GM21576 (cell line): Measurements from ENCODE around the gene RASAL2.
"Not testable (repeated sequence)": the region's sequence is repeated elsewhere in the genome, so short reads cannot be mapped to it uniquely, and the experiment has no call there.

ENCODE experiments used
- ATAC-seq: cut with Tn5 transposase; IDR thresholded peaks from one replicate; pipeline ENCODE4 v1.9.1; 2021; ENCODE audit warnings: mild to moderate bottlenecking, moderate library complexity; ENCODE audit not compliant: unreplicated experiment

Gene RASAL2

DNA sequence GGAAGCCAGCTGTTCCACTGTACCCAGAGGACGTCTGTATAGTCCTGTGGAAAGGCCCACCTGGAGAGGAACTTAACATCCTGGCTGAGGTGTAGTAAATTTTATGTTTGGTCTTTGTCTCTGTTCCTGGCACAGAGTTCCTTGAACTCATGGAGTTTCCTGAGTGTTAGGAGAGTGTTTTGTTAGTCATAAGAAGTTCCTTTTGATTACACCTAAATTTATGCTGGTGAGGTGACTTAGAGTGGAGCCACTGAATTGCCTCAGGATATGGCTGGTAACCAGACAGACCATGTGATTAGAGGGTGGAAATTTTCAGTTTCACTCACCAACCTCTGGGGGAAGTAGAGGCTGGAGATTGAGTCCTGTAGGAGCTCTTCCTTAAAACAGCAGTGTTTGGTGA is 57.9 kb downstream of the RASAL2 start:
- ATAC-seq, result no peak

DNA sequence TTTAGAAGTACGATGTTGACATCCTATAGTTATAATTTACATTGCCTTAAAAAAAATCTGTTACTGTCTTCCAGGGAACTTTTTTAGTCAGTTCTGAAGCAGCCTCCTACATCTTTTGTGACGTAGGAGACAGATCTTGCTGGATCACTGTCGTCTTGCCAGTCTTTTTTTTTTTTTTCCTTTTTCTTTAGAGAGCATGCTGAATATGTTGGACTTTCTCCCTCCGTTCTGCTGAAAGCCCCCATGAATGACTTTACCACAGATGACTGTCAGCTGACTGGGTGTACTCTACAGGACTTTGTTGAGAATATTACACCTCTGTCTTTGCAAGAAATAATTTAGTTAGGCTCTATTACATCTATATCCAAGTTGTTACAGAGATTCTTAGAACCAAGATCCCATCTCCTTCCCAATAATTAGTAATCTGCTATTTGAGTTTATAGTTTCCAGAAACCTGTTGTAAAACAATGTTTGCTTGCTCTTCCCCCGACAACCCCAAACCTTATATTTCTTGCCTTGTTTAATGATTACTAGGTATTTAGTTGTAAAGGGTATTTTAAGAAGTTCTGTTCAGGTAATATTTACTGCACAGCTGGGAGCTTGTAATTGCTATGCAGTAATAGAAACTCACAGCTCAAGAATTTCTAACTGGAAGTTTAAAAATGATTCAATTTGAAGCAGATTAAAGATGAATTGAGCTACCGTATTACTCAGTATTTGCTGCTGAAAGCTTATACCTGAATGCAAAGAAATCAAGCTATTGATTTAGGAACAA is 61.8 kb downstream of the RASAL2 start:
- ATAC-seq, result no peak

DNA sequence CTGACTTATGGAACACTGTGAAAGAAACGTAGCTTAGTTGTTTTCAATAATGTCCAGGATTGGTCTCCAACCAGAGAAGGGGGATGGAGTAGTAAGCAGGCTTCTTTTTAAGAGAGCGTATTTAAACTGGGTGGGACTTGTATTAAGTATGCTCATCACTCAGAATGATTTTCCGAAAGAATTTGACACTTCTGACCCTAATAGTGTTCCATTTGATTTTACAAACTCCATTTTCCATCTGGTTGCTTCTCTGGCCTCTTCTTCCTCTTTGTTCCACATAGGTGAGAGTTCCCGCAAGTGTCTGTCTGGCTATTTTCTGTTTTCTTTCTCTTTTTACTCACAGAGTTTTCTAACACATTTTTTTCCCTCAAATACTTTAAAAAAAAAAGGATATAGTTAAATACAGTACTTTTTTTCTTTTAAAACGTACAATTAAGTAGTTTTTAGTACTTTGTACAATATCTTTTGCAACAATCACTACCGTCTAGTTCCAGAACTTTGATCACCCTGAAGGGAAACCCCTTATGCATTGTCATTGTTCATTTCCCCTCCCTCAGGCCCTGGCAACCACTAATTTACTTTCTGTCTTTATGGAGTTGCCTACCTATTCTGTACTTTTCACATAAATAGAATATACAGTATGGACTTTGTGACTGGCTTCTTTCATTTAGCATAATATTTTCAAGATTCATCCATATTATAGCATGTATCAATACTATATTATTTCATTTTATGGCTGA is 67.0 kb downstream of the RASAL2 start:
- ATAC-seq, result no peak

DNA sequence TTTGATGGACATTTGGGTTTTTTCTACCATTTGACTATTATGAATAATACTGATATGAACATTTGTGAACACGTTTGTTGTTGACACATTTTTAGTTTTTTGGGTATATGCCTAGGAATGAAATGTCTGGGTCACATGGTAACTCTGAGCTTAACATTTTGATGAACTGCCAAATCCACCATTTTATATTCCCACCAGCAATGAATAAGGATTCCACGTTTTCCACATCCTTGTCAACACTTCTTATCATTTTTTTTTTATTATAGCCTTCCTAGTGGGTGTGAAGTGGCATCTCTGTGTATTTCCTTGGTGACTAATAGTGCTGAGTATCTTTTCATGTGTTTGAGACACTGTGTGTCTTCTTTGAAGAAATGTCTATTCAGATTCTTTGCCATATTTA is 67.6 kb downstream of the RASAL2 start:
- ATAC-seq, result no peak

DNA sequence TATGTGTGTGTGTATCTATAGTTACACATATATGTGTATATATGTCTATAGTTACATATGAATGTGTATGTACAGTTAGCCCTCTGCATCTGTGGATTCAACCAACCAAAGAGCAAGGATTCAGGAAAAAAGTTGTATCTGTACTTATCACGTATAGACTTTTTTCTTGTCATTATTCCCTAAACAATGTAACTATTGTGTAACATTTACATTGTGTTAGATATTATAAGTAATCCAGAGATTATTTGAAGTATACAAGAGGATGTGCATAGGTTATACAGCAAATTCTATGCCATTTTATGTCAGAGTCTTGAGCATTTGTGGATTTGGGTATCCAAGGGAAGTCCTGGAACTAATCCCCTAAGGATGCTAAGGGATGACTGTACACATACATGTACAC is 71.3 kb downstream of the RASAL2 start:
- no peak for ATAC-seq

DNA sequence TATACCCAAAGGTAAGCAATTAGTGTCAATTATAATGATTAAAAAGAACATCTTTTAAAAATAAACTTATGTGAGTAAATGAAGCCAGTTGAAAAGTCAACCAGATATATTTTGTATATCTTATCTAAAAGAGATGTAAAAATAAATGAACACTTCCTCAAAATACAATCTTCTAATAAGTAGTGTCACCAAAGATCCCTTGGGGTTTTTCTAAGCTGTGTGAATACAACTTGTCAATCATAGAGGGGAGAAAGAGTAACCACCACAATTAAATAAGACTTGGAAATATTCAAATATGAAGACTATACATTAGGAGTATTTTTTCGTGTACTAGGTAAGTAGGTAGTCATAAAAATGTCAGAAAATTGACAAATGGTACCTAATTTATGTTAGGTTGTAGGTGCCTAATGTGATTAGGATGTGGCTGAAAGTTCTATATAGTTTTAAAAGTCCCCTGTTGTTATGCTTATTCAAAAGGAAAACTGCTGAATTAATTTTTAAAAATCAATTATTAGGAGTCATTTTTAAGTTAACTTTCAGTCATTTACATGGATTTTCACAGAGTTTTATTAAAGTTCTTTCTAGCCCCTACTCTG is 72.6 kb downstream of the RASAL2 start:
- ATAC-seq, result no peak

DNA sequence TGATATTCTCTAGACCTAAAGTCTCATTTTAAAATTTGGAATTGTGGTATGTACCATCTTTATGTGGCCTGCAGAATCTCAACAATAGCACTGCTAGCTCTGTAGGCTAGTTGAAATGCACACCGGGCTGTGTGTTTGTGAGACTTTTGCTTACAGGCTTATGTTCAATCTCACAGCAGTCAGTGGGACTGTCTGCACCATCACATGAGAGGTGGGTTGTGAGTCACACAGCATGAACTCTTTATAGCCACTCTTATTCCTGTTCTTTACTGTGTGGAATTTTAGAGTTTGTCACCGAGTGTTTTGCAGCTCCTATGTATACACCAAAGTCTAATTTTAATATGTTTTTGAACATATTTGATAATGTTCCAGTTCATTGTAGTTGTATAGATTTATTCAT is 74.6 kb downstream of the RASAL2 start:
- ATAC-seq, result no peak

DNA sequence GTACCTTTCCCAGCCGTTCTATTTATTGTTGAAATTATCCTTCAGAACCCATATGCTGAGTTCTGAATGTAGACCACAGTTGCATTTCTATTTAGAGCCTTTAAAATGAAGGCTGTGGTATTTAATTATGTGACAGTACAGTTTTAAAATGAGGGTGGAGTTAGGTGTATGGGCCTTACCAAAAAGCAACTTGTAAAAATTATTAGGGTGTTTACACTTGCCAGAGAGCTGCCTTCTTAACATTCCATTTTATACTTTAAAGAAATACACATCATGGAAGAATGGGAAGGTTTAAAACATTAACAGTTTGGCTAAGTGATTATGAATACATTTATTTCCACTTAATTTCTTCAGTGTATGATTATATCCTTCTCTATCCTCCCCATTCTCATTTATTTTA is 75.7 kb downstream of the RASAL2 start:
- no peak for ATAC-seq

DNA sequence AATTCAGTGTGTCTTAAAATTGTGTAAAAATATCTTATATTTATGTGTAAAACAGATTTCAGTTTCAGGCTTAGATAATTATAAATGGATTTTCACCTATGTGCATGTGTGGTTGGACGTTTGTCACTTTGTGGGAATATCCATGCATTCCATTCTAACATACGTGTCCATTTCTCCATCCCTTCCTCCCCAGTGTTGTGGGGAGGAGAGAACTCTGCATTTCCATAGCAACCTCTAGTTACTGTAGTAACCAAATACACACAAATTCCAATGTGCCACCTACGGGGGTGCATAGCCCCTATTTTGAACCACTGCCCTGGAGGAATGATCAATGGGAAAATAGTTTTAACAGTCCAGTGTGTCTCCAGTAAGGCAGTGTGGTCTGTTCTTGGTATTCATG is 79.0 kb downstream of the RASAL2 start:
- ATAC-seq, result no peak

DNA sequence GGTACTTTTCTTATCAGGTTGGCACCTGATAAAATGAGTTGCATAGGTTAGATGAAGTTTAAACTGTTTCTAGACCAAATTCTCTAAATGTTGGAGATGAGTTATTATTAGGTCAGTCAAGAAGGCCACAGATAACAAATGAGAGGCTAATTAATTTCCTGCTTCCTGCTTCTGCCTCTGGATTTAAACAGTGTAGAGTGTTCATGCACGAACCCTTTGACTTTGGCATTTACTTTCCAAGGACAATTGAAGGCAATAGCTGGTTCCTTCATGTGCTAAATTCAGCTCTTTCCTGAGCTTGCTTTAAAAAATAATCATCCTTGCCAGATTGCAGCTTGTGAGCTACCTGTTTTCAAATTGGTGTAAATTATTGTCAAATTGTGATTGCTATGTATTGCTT is 80.6 kb downstream of the RASAL2 start:
- no peak for ATAC-seq

DNA sequence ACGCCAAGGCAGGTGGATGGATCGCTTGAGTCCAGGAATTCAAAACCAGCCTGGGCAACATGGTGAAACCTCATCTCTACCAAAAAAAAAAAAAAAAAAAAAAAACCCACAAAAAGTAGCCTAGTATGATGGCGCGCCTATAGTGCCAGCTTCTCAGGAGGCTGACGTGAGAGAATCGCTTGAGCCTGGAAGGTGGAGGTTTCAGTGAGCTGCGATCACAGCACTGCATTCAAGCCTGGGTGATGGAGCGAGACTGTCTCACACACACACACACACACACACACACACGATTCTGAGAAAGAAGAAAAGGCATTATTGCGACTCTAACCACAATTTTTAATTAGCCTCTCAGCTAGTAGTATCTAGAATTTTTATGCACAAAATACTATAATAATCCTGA is 86.5 kb downstream of the RASAL2 start:
- ATAC-seq, result no peak

DNA sequence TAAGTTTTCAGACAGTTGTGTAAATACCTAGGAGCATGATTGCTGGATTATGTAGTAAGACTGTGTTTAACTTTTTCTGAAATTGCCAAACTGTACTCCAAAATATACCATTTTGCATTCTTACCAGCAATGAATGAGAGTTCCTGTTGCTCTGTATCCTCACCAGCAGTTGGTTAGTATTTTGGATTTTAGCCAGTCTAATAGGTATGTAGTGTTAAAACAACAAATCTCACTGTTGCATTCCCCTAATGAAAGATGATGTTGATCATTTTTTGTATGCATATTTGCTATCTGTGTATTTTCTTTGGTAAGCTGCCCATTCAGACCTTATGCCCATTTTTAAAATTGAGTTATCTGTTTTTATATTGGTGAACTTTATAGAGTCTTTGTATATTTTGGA is 89.9 kb downstream of the RASAL2 start:
- ATAC-seq, result no peak

DNA sequence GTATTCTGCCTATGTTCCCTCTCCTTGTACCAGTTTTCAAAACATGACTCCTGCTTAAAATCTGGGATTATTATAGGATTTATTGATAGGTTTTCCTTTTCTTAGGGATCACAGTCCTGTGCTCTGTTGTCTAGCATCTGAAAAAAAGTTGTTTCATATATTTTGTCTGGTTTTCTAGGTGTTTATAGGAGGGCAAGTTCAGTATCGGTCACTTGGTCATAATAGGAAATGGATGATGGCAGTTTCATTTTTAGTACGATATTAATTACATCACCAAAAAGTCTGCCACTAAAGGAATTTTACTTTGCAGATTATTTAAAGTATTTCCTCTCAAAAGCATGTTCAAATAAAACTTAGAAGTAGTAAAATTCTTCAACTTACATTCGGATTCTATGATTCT is 94.4 kb downstream of the RASAL2 start:
- ATAC-seq, result no peak

DNA sequence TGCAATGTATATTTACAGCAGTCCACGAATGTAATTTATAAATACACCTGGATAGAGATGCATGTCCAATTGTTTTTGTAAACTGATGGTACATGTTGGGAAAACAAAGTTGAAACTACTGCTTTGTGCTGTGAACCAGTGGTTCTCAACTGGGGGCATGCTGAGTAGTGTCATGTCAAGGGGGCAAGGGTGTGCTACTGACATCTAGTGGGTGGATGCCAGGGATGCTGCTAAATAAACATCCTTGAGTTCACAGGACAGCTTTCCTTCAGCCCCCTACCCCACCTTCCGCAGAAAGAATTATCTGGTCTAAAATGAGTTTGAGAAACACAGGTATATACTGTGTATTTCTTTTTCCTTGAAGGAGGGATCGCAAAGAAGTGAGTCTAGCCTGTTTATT is 95.9 kb downstream of the RASAL2 start:
- peak; percentile 87 for ATAC-seq

DNA sequence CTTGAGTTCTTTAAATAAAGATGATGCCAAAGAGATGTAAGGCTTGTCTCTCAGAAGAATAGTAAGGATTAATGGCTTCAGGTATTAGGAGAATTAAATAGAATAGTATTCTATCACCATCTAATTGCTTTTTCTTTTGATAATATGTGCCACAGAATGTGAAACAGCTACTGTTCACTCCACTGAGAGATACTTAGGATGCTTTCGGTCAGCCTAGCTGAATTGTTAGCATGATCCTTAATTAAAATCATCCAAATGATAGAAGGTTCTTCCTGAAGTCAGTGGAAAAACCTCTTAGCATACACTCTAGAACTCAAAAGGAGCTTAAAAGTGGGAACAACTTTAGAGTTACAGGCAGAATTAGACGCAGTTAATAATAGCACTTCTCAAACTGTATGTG is 97.0 kb downstream of the RASAL2 start:
- no peak for ATAC-seq

DNA sequence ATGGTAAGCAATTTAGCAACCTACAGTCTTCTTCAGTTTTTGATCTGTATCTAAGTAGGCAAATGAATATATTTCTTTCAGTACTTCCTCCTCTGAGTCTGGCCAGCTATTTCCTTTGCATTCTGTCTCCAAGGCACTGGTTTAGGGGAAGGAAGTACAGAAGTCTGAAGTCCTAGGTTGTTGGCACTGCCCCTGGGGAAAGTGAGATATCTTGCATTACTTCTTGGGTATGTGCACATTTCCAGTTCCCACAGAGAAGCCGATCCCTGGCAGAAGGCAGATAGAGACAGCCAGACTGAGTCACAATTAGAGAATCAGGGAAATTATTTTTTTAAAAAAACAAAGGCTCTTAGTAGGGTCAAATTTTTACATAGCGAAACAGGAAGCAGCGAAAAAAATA is 98.8 kb downstream of the RASAL2 start:
- ATAC-seq, result no peak

DNA sequence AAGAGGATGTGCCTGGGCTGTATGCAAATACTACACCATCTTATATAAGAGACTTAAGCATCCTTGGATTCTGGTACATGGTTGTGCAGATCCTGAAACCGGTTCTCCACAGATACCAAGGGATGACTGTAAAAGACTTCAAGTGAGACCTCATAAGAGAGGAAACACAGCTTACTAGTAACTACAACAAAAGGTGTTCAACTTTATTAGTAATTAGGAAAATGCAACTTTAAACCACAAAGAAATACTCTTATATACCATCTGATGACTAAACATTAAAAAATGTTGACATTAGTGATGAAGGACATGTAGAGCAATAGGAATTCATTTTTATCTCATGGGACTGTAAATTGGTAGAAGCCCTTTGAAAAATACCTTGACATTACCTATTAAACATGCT is 102.7 kb downstream of the RASAL2 start:
- no peak for ATAC-seq

DNA sequence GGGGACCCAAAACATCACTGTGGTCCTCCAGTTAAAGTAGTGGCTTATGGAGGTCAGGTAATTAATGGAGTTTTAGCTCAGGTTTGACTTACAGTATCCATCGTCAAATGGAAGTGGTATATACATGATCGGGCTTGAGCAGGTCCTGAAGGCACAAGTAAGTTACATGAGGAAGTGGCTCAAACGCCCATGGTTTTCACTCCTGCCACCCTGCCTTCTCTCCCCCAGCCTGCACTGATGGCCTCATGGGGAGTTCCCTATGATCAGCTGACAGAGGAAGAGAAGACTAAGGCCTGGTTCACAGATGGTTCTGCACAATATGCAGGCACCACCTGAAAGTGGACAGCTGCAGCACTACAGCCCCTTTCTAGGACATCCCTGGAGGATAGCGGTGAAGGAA is 108.2 kb downstream of the RASAL2 start:
- ATAC-seq, result not testable (repeated sequence)

DNA sequence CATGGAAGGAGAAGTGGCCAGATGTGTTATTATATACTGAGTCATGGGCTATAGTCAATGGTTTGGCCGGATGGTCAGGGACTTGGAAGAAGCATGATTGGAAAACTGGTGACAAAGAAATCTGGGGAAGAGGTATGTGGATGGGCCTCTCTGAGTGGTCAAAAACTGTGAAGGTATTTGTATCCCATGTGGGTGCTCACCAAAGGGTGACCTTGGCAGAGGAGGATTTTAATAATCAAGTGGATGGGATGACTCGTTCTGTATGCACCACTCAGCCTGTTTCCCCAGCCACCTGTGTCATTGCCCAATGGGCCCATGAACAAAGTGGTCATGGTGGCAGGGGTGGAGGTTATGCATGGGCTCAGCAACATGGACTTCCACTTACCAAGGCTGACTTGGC is 108.6 kb downstream of the RASAL2 start:
- not testable (repeated sequence) for ATAC-seq

DNA sequence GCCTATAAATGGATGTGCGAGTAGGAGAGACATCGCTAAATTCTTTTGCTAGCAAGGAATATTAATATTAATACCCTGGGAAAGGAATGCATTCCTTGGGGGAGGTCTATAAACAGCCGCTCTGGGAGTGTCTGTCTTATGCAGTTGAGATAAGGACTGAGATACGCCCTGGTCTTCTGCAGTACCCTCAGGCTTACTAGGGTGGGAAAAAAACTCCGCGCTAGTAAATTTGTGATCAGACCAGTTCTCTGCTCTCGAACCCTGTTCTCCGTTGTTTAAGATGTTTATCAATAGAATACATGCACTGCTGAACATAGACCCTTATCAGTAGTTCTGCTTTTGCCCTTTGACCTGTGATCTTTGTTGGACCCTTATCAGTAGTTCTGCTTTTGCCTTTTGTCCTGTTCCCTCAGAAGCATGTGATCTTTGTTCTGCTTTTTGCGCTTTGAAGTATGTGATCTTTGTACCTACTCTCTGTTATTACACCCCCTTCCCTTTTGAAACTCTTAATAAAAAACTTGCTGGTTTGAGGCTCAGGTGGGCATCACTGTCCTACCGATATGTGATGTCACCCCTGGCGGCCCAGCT is 114.5 kb downstream of the RASAL2 start:
- not testable (repeated sequence) for ATAC-seq

DNA sequence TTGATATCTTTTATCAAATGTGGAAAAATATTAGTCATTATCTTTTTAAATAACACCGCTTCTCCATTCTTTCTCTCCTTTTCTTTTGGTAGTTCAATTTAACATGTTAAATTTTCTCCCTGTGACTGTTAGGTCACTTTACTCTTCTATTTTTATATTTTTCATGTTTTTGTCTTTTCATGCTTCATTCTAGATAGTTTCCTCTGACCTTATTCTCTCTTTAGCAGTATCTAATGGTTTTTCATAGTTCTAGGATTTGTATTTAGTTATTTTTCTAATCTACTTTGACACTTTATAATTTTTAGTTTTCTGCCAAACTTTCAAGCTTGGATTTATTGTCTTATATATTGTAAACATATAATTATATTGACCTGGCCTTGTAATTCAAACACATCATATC is 116.0 kb downstream of the RASAL2 start:
- ATAC-seq, result no peak

DNA sequence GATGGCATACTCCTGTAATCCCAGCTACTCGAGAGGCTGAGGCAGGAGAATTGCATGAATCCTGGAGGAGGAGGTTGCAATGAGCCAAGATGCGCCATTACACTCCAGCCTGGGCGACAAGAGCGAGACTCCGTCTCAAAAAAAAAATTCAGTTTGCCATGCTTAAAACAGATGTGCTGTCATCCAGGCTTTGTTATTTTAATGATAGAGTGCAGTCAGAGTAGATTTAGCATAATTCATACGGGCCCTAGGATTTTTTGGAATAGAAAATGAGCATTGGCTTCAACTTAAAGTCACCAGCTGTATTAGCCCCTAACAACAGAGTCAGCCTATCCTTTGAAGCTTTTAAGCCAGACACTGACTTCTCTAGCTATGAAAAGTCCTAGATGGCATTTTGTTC is 124.6 kb downstream of the RASAL2 start:
- ATAC-seq, result no peak
